Adrenal gland (tissue), 12 donors: Measurements from ENCODE around the gene ESM1. TPM values are rescaled to one million over a fixed set of nuclear protein-coding genes. Genes with fewer than 3 reads are reported as not detected.

Experiments
- DNase-seq, 7 donors: peaks; one replicate each; pipeline ENCODE4 v3.0.0-alpha.2; 2019 to 2020
- H3K27ac ChIP-seq, 5 donors: fragments of 200-600 bp; sonication (generic) in 4 of 5; 1 replicate in 3 of 5; 2 replicates in 2 of 5; pipeline versions ENCODE4 v1.5.1 to v1.8.0; 2016 to 2020; ENCODE audit warnings: mild to moderate bottlenecking in 1 of 5
- H3K27me3 ChIP-seq: fragments of 200-600 bp; 2 replicates; pipeline ENCODE4 v1.8.0; 2021
- H3K36me3 ChIP-seq, 2 donors: fragments of 200-600 bp; replicated peaks in 1 of 2; 1 replicate in 1 of 2; 2 replicates in 1 of 2; pipeline versions ENCODE4 v1.5.1 to v1.8.0; 2018 to 2022
- H3K4me1 ChIP-seq, 2 donors: fragments of 200-600 bp; replicated peaks in 1 of 2; 1 replicate in 1 of 2; 2 replicates in 1 of 2; pipeline versions ENCODE4 v1.5.1 to v1.8.0; 2018 to 2021
- H3K4me3 ChIP-seq, 4 donors: fragments of 200-600 bp; sonication (generic) in 3 of 4; one replicate each; pipeline ENCODE4 v1.5.1; 2016 to 2018
- H3K9me3 ChIP-seq, 3 donors: fragments of 200-600 bp; sonication (generic) in 1 of 3; replicated peaks in 1 of 3; 1 replicate in 2 of 3; 2 replicates in 1 of 3; pipeline versions ENCODE4 v1.5.1 to v1.8.0; 2016 to 2021
- POLR2A ChIP-seq, 2 donors: fragments of 450-650 bp; IDR thresholded peaks; one replicate each; pipeline ENCODE4 v1.6.1; 2017; ENCODE audit warnings: antibody characterized with exemption in 2 of 2, mild to moderate bottlenecking in 2 of 2, moderate library complexity in 1 of 2
- WGBS, 4 donors: extraction: QIAGEN DNeasy Blood & Tissue Kit in 2 of 4; methylation state at CpG; one replicate each; pipeline versions ENCODE4 v1.1.5 to v1.1.7; 2013 to 2017; 5-methylcytosine and 5-hydroxymethylcytosine counted together
- intact Hi-C, 2 donors: fragments of 100-400 bp; cut with DNase I; formaldehyde crosslinking; loops; one replicate each; pipeline versions ENCODE4 v1.14.1 to v1.15.0; 2022 to 2023
- polyA plus RNA-seq, 3 donors: library from polyadenylated mRNA; stranded (reverse); fragments of 200-250 nt in 2 of 3; fragments of 350-450 nt in 1 of 3; fragmentation: Illumina TruSeq in 1 of 3; extraction: RNeasy Lipid Tissue Mini Kit (QIAGEN cat#74804) in 1 of 3; gene quantifications; one replicate each; pipeline ENCODE4 v1.2.3, GENCODE V29; 2013 to 2014
- total RNA-seq, 9 donors: library from RNA; depleted of rRNA in 4 of 9; stranded (reverse); fragments of >200 nt in 4 of 9; fragments of 120-200 nt in 1 of 9; fragmentation: NEBNext Ultra II Directional in 1 of 9; extraction: Animal tissue kit (Norgen Biotek cat#: 25700) in 1 of 9; gene quantifications; one replicate each; pipeline versions ENCODE4 v1.1.0 to v1.2.4, GENCODE V29; 2013 to 2023
- TF ChIP-seq, protein P1 (sequence below), 6 experiments: fragments of 450-650 bp in 4 of 6; fragments of 200-600 bp in 2 of 6; sonication (generic) in 1 of 6; IDR thresholded peaks; 1 replicate in 5 of 6; 2 replicates in 1 of 6; pipeline versions ENCODE4 v1.5.1 to v1.8.0; 2016 to 2021; ENCODE audit warnings: antibody characterized with exemption in 6 of 6, mild to moderate bottlenecking in 2 of 6, moderate library complexity in 1 of 6
- donor health status: healthy with polysubstance abuse.
- donor health status: Bipolar disorder and iron deficiency.
- donor health status: DM: yes; HTN: yes; CAD: no.
- donor health status: DM: no; HTN: no; CAD: no.
- donor health status: DM: no; HTN: no; CAD: no.
- donor health status: DM: yes; HTN: yes; CAD: no.

The ESM1 gene
- total and polyA plus RNA-seq, 12 donors, result 0.43 to 5.4 (median 1.3) TPM

DNA sequence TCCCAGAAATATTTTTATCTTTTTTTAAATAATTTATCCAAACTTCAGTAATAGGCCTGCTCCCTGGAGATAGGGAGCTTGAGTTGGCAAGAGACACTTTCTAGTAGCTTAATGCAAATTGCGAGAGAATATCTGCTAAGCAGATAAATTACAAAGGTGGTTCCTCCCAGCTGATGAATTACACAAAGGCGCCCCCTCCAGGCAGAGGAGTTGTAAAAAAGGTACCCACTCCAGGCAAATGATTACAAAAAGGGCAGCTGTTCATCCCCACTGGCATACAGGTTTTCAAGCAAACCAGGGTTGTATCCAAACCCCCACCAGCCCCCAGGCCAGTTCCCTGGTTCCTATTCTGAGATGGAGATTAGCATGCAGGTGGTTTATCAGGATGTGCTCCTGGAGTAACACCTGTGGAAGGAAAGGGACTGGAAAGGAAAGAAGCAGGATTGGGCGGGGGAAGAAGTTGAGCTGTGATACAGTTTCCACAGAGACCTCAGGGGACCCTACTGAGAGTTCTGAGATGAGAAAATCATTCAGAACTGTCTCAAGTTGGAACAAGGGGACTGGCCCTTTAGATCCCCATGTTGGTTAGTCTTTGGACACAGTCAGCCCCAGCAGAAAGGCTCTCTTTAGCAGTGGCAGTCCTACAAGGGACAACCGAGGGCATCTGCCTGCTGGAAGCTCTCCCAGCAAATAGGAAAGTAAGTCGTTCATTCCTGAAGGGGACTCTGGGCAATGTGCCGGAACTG lies 25.5 kb downstream of the ESM1 start:
- H3K27me3 ChIP-seq, result no peaks in the 10 kb centered on the region
- peak in 2 of 7 donors; percentile 13 to 16 for DNase-seq
- no peaks in the 10 kb centered on the region for H3K36me3 ChIP-seq
- WGBS, 4 donors, result 56 to 69% (median 64%) methylated on average over 6 of the region's 6 CpGs
- intact Hi-C loops, result no loop called here
- no peak overlapping the region for H3K4me3 ChIP-seq
- TF ChIP-seq POLR2A (IDR thresholded peaks at IDR 0.05), result no peak
- TF ChIP-seq, protein P1, sequence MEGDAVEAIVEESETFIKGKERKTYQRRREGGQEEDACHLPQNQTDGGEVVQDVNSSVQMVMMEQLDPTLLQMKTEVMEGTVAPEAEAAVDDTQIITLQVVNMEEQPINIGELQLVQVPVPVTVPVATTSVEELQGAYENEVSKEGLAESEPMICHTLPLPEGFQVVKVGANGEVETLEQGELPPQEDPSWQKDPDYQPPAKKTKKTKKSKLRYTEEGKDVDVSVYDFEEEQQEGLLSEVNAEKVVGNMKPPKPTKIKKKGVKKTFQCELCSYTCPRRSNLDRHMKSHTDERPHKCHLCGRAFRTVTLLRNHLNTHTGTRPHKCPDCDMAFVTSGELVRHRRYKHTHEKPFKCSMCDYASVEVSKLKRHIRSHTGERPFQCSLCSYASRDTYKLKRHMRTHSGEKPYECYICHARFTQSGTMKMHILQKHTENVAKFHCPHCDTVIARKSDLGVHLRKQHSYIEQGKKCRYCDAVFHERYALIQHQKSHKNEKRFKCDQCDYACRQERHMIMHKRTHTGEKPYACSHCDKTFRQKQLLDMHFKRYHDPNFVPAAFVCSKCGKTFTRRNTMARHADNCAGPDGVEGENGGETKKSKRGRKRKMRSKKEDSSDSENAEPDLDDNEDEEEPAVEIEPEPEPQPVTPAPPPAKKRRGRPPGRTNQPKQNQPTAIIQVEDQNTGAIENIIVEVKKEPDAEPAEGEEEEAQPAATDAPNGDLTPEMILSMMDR (IDR thresholded peaks at IDR 0.05), result peak in 1 of 6 experiments; percentile 4
- no peaks in the 10 kb centered on the region for H3K4me1 ChIP-seq
- no peaks in the 10 kb centered on the region for H3K9me3 ChIP-seq
- H3K27ac ChIP-seq, result no peak overlapping the region

DNA sequence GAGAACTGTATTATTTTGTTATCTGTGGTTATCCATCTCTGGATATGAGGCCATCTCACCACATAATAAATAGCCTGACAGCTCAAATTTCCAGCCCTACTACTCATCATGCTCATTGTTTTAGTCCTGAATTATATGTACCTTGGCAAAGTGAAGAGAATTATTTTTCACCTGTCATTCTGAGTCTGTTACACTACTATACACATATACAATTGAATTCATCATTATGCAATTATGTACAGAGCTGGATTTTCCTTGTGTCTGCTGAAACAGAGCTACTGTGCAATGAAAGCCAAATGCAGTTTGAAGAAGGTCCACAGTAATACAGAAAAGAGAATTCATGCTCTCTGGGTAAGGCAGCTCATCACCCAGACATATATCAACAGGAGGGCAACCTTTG lies 28.5 kb downstream of the ESM1 start:
- no peak for DNase-seq
- no peak overlapping the region for H3K27ac ChIP-seq
- TF ChIP-seq, protein P1 (IDR thresholded peaks at IDR 0.05), result no peak
- TF ChIP-seq POLR2A (IDR thresholded peaks at IDR 0.05), result no peak

DNA sequence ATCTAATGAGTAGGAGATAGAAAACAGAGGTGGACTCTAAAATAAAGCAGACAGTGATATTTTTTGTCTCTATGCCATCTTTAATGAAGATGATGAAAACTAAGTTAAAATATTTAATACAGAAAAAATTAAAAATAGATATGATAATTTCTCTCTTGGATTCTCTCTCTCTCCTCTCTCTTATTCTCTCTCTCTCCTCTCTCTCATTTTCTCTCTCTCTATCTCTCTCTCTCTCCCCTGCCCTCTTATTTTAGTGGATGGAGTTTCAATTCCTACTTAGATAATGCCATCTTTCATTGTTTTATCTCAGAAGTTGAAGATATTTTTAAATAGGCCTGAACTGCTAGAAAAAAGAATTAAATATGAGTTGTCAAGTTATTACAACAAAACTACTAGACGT lies 38.2 kb downstream of the ESM1 start:
- 45 to 64% (median 59%) methylated on average over 1 of the region's 1 CpG for WGBS, 4 donors
- TF ChIP-seq POLR2A (IDR thresholded peaks at IDR 0.05), result no peak
- TF ChIP-seq, protein P1 (IDR thresholded peaks at IDR 0.05), result no peak
- Histone ChIP-seq H3K36me3 (no peaks in the 10 kb centered on the region), H3K27me3 (no peaks in the 10 kb centered on the region), H3K9me3 (no peaks in the 10 kb centered on the region), H3K4me1 (no peaks in the 10 kb centered on the region), H3K27ac (no peak overlapping the region), H3K4me3 (no peak overlapping the region)
- DNase-seq, result no peak
- intact Hi-C loops, result loop anchor here in 1 of 2 donors (10.0 kb wide), 1 partner anchor 198 kb away; no protein-coding TSS in a partner anchor

More for the DNA sequence above, 28.5 kb downstream of the ESM1 start:
- H3K9me3 ChIP-seq, result no peaks in the 10 kb centered on the region
- intact Hi-C loops, result no loop called here
- no peaks in the 10 kb centered on the region for H3K4me1 ChIP-seq
- no peak overlapping the region for H3K4me3 ChIP-seq
- H3K27me3 ChIP-seq, result no peaks in the 10 kb centered on the region
- H3K36me3 ChIP-seq, result no peaks in the 10 kb centered on the region

DNA sequence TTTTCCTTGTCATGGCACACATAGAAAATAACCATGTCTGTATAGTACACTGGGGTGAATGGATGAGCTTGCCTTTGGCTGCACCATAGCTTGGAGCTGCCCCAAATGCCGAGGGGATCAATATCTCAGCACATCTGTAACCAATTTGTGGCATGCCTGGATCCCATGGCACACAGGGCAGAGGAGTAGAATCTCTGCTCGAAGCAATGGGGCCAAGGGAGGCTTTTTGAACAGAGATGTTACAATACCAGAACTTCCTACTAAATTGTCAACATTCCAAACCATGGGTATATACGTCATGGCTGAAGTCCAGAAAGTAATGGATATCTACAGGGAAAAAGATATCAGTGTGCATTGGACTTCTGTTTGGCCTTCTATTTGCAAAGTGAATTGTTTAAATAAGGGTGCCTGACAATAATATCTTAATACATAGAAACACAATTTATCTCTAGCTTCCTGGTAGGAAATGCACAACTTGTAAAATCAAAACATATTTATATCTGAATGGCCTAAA lies 39.0 kb downstream of the ESM1 start:
- intact Hi-C loops, result loop anchor here in 1 of 2 donors (10.0 kb wide), 1 partner anchor 198 kb away; no protein-coding TSS in a partner anchor
- H3K27me3 ChIP-seq, result no peaks in the 10 kb centered on the region
- 56 to 78% (median 69%) methylated on average over 3 of the region's 3 CpGs for WGBS, 4 donors
- no peak for DNase-seq
- TF ChIP-seq, protein P1 (IDR thresholded peaks at IDR 0.05), result no peak
- TF ChIP-seq POLR2A (IDR thresholded peaks at IDR 0.05), result no peak
- H3K36me3 ChIP-seq, result no peaks in the 10 kb centered on the region
- no peak overlapping the region for H3K4me3 ChIP-seq
- no peak overlapping the region for H3K27ac ChIP-seq
- H3K9me3 ChIP-seq, result no peaks in the 10 kb centered on the region
- H3K4me1 ChIP-seq, result no peaks in the 10 kb centered on the region
